NCI-H128 (cell line): Measurements from ENCODE around the gene THAP3.

Experiments
- DNase-seq: peaks from one replicate; lab custom pipeline; 2025; ENCODE audit not compliant: unreplicated experiment; lab: John Stamatoyannopoulos, UW

Gene THAP3

GRCh38 chr1:6668503-6668902, 43.8 kb downstream of the THAP3 start:
- no peak for DNase-seq

GRCh38 chr1:6672558-6672957, 47.9 kb downstream of the THAP3 start:
- no peak for DNase-seq

- no peak for DNase-seq
Measured at GRCh38 chr1:6673816-6674398, 49.2 kb downstream of the THAP3 start.

GRCh38 chr1:6674771-6675170, 50.1 kb downstream of the THAP3 start:
- no peak for DNase-seq

GRCh38 chr1:6675941-6676340, 51.3 kb downstream of the THAP3 start:
- DNase-seq: no peak
